Breast epithelium (tissue), 3 donors: Measurements from ENCODE around the gene CSNK1E.

Experiments
- CTCF ChIP-seq, 3 donors: fragments of 450-650 bp; IDR thresholded peaks; one replicate each; pipeline ENCODE4 v1.5.1; 2016 to 2017; ENCODE audit warnings: antibody characterized with exemption in 3 of 3, mild to moderate bottlenecking in 3 of 3, moderate library complexity in 3 of 3
- POLR2A ChIP-seq: fragments of 450-650 bp; IDR thresholded peaks from one replicate; pipeline ENCODE4 v1.6.1; 2016; ENCODE audit warnings: antibody characterized with exemption, mild to moderate bottlenecking, moderate library complexity
- POLR2AphosphoS5 ChIP-seq, 3 donors: sonication (generic); formaldehyde crosslinking; IDR thresholded peaks; one replicate each; pipeline ENCODE4 v1.6.1; 2017; ENCODE audit warnings: antibody characterized with exemption in 3 of 3

GRCh38 chr22:38284042-38284402 lies 33.2 kb downstream of the CSNK1E start:
- no peak for TF ChIP-seq POLR2A
- TF ChIP-seq CTCF (IDR thresholded peaks at IDR 0.05): no peak
- peak in 2 of 3 donors; percentile 8 to 66 for TF ChIP-seq POLR2AphosphoS5 (IDR thresholded peaks at IDR 0.05)
